GM12892 (cell line): Measurements from ENCODE around the gene PKD2L1. TPM values are rescaled to one million over a fixed set of nuclear protein-coding genes. Genes with fewer than 3 reads are reported as not detected.
A peak's percentile ranks its signal among the peaks of the same experiment; 100 is the strongest.
"Not testable (repeated sequence)": the region's sequence is repeated elsewhere in the genome, so short reads cannot be mapped to it uniquely, and the experiment has no call there.

Source experiments
- DNase-seq: peaks from one replicate; pipeline ENCODE4 v3.0.0; 2011; ENCODE audit not compliant: insufficient read length
- FAIRE-seq: peaks from 2 replicates; lab custom pipeline; 2011; peaks lifted over from hg19 to GRCh38; lab: Jason Lieb, UNC
- POLR2A ChIP-seq: IDR thresholded peaks from 2 replicates; pipeline ENCODE4 v1.6.1; 2011; ENCODE audit warnings: low read depth, low read length, control low read depth
- POLR2AphosphoS5 ChIP-seq: IDR thresholded peaks from 2 replicates; pipeline ENCODE4 v1.6.1; 2011; ENCODE audit warnings: low read depth, low read length, control low read depth
- TAF1 ChIP-seq: IDR thresholded peaks from 2 replicates; pipeline ENCODE4 v1.6.1; 2011; ENCODE audit warnings: low read depth, mild to moderate bottlenecking, control low read depth, low read length, borderline replicate concordance
- polyA plus RNA-seq: library from polyadenylated mRNA; unstranded; fragments of >200 nt; gene quantifications from one replicate; pipeline ENCODE4 v1.2.1, GENCODE V29; 2012; ENCODE audit warnings: missing spikeins, inconsistent platforms; ENCODE audit not compliant: missing spikeins

The PKD2L1 gene
- polyA plus RNA-seq = not detected

DNA sequence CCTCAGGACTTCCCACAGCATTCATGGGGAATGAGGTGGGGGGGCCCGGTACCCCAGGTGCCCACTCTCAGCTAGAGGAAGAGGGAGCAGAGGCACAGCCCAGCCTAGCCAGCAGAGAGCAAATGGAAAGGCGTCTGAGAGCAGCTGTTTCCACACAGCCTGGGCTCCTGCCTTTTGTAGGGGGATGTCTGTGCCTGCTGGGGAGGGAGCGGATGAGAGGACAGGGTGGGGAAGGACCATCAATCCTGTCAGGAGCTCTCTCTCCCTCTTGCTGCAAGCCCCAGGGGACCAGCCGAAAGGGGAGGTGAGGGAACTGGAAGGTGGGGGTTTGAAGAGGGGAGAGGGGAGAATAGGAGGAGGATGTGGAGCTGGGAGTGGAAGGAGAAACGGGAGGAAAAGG is at the start of gene PKD2L1:
TSS of gene PKD2L1 (minus strand) at position 150 of the 400 bp plus-strand sequence. CDS start at position 25, 125 bp downstream.
- TF ChIP-seq TAF1 (no peak), POLR2A (no peak), POLR2AphosphoS5 (no peak)
- FAIRE-seq (no peak), DNase-seq (no peak)

DNA sequence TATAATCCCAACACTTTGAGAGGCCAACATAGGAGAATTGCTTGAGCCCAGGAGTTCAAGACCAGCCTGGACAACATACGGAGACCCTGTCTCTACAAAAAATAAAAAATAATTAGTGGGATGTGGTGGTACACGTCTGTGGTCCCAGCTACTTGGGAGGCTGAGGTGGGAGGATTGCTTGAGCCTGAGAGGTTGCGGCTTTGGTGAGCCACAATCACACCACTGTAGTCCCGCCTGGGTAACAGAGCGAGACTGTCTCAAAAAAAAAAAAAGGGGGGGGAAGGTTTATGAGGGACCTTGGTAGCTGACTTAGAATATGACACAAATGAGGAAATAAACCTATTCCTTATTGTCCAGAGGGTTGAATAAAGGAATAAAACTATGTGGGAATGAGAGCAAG is 47.8 kb upstream of the PKD2L1 start:
- no peak for DNase-seq
- TF ChIP-seq POLR2AphosphoS5 = no peak
- TF ChIP-seq TAF1 = no peak
- TF ChIP-seq POLR2A = no peak
- FAIRE-seq = no peak

DNA sequence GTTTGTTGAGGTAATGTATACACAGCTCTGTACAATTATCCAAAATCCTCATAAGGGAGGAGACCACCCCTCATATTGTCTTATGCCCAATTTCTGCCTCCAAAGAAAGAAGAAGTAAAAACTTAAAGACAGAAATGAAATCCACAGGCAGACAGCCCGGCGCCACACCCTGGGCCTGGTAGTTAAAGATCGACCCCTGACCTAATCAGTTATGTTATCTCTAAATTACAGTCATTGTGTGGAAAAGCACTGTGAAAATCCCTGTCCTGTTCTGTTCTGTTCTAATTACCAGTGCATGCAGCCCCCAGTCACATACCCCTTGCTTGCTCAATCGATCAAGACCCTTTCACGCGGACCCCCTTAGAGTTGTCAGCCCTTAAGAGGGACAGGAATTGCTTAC is 46.6 kb upstream of the PKD2L1 start:
- DNase-seq, FAIRE-seq: not testable (repeated sequence)

- FAIRE-seq, DNase-seq: not testable (repeated sequence)
Measured at GRCh38 chr10:100374677-100375353, 44.8 kb upstream of the PKD2L1 start.

GRCh38 chr10:100374200-100374655 is 44.2 kb upstream of the PKD2L1 start:
- TF ChIP-seq POLR2AphosphoS5 = no peak
- no peak for TF ChIP-seq POLR2A
- TF ChIP-seq TAF1 = no peak
- DNase-seq (no peak), FAIRE-seq (no peak)

GRCh38 chr10:100373298-100374199 is 43.5 kb upstream of the PKD2L1 start:
- 0 out of 2 replicates have a peak, but pooled peaks have one; percentile 31 for TF ChIP-seq TAF1
- TF ChIP-seq POLR2A = peak; percentile 29; the same call in 1 of the 2 replicates
- TF ChIP-seq POLR2AphosphoS5 = 0 out of 2 replicates have a peak, but pooled peaks have one; percentile 20
- DNase-seq (peak; percentile 85), FAIRE-seq (peak; percentile 90)

DNA sequence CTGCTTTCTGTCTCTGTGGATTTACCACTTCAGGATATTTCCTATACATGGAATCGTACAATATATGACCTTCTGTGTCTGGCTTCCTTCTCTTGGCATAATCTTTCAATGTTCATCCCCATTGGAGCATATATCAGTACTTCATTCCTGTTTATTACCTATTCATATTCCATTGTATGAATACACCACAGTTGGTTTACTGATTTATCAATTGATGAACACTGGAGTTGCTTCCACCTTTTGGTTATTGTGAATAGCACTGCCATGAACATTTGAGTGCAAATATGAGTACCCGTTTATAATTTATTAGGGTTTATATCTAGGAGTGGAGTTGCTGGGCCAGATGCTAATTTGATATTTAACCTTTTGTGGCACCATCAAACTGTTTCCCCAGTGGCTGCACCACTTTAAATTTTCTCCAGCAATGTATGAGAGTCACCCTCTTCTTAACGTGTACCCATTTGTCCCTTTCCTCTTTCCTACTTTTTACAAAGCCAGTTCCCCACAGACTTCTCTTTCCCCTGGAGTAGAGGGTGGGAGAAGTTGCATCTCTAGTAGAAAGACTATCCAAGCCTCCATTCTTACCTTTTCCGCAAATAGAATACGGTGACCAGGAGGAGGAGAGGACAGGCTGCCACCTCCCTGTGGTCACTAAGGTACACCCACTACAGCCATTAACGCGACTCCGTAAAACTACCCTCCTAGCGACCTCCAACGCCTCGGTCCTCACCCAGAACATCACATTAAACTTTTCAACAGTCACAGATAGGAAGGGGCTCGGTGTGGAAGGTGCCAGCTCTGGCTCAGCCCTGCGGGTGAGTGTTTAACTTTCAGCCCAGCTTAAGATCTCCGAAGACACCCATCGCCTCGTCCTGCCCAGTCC is 42.6 kb upstream of the PKD2L1 start:
- no peak for DNase-seq
- no peak for FAIRE-seq
- no peak for TF ChIP-seq TAF1
- TF ChIP-seq POLR2A = no peak
- TF ChIP-seq POLR2AphosphoS5 = no peak

DNA sequence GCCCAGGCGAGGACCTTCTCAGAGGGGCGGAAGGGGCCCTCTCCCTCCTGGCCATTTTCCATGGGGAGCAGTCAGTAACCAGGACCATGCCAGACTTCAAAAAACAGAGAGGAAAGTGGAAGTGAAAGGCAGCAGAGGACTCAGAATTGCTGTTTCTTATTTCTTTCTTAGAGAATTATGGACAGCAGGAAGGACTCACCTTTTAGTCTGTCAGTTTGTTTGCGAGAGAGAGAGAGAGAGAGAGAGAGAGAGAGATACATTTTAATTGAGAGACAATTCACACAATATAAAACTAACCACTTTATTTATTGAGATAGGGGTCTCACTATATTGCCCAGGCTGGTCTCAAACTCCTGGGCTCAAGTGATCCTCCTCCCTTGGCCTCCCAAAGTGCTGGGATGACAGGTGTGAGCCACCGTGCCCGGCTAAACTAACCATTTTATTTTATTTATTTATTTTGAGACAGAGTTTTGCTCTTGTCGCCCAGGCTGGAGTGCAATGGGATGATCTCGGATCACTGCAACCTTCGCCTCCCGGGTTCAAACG is 41.5 kb upstream of the PKD2L1 start:
- no peak for DNase-seq
- TF ChIP-seq POLR2A = no peak
- no peak for TF ChIP-seq TAF1
- TF ChIP-seq POLR2AphosphoS5 = no peak
- FAIRE-seq = no peak

GRCh38 chr10:100370714-100371481 is 40.9 kb upstream of the PKD2L1 start:
- FAIRE-seq (peak; percentile 36), DNase-seq (no peak)
- no peak for TF ChIP-seq POLR2AphosphoS5
- no peak for TF ChIP-seq TAF1
- TF ChIP-seq POLR2A = no peak

GRCh38 chr10:100368721-100369120 is 38.7 kb upstream of the PKD2L1 start:
- DNase-seq (no peak), FAIRE-seq (no peak)
- no peak for TF ChIP-seq POLR2A
- TF ChIP-seq POLR2AphosphoS5 = no peak
- no peak for TF ChIP-seq TAF1
